PFSK-1 (cell line): ENCODE measurements around the gene TERF2IP.

ENCODE experiments used
- POLR2AphosphoS5 ChIP-seq: IDR thresholded peaks from 2 replicates; pipeline ENCODE4 v1.6.1; 2012; ENCODE audit warnings: low read depth, mild to moderate bottlenecking, control low read depth, low read length, moderate library complexity
- REST ChIP-seq, 2 experiments: IDR thresholded peaks; 2 replicates each; pipeline versions ENCODE4 v1.6.1 to v1.8.0; 2011 to 2012; ENCODE audit warnings: low read depth in 2 of 2, low read length in 2 of 2, control low read depth in 1 of 2, inconsistent platforms in 1 of 2, mild to moderate bottlenecking in 1 of 2, moderate library complexity in 1 of 2; ENCODE audit not compliant: insufficient read depth in 1 of 2

- TF ChIP-seq REST (IDR thresholded peaks at IDR 0.05; ENCODE audit: insufficient read depth in 1 of 2, low read depth in 2 of 2, low read length in 2 of 2) = no peak
- no peak for TF ChIP-seq POLR2AphosphoS5
These were observed 54.7 kb downstream of the TERF2IP start for GRCh38 chr16:75702242-75702641.
